T-cell (primary cell): Measurements from ENCODE around the gene PSAP. TPM values are rescaled to one million over a fixed set of nuclear protein-coding genes. Genes with fewer than 3 reads are reported as not detected.

ENCODE experiments used
- ATAC-seq, 4 experiments: fragments of 200-7000 bp in 3 of 4; fragments of 150-1000 bp in 1 of 4; cut with Tn5 transposase; replicated peaks in 1 of 4; 1 replicate in 3 of 4; 2 replicates in 1 of 4; pipeline ENCODE4 v1.10.0; 2021; ENCODE audit warnings: moderate library complexity in 3 of 4, mild to moderate bottlenecking in 2 of 4, moderate number of reproducible peaks in 1 of 4
- CTCF ChIA-PET, 2 donors: fragments of 300-600 bp; sonication (Branson Sonifier 250); formaldehyde crosslinking; loops; one replicate each; lab custom pipeline; 2022; ENCODE audit warnings: antibody characterized with exemption in 2 of 2; lab: Charles Lee
- POLR2A ChIA-PET, 2 donors: fragments of 300-600 bp; sonication (Branson Sonifier 250); formaldehyde crosslinking; loops; one replicate each; lab custom pipeline; 2022; ENCODE audit warnings: antibody characterized with exemption in 2 of 2; lab: Charles Lee
- DNase-seq, 35 experiments: peaks; one replicate each; pipeline versions ENCODE4 v3.0.0 to v3.0.0-alpha.2; 2013 to 2023
- H3K27ac ChIP-seq: one replicate; pipeline ENCODE4 v1.5.1; 2013; ENCODE audit warnings: low read length
- H3K27me3 ChIP-seq, 2 experiments: replicated peaks in 1 of 2; 1 replicate in 1 of 2; 2 replicates in 1 of 2; pipeline versions ENCODE4 v1.6.1 to v1.7.0; 2013; ENCODE audit warnings: low read length in 1 of 2, mixed read lengths in 1 of 2; ENCODE audit not compliant: control insufficient read depth in 2 of 2, insufficient read depth in 2 of 2; ENCODE audit errors: extremely low read depth in 1 of 2
- H3K36me3 ChIP-seq, 2 donors: 1 replicate in 1 of 2; 2 replicates in 1 of 2; pipeline versions ENCODE4 v1.6.1 to v1.7.0; 2013; ENCODE audit warnings: low read length in 1 of 2; ENCODE audit not compliant: control insufficient read depth in 2 of 2, insufficient read depth in 1 of 2; ENCODE audit errors: extremely low read depth in 1 of 2
- H3K4me1 ChIP-seq, 2 experiments: 1 replicate in 1 of 2; 2 replicates in 1 of 2; pipeline versions ENCODE4 v1.6.1 to v1.7.0; 2013; ENCODE audit warnings: low read length in 2 of 2, mixed read lengths in 1 of 2; ENCODE audit not compliant: insufficient read depth in 2 of 2, control insufficient read depth in 1 of 2; ENCODE audit errors: extremely low read depth in 1 of 2
- H3K4me3 ChIP-seq, 2 donors: 1 replicate in 1 of 2; 2 replicates in 1 of 2; pipeline versions ENCODE4 v1.5.1 to v1.7.0; 2013; ENCODE audit warnings: mild to moderate bottlenecking in 2 of 2, low read length in 1 of 2, moderate library complexity in 1 of 2; ENCODE audit not compliant: control insufficient read depth in 1 of 2; ENCODE audit errors: extremely low read depth in 1 of 2
- H3K9me3 ChIP-seq: 2 replicates; pipeline ENCODE4 v1.7.0; 2013
- H3K27ac Mint-ChIP-seq, 2 donors: one replicate each; pipeline ENCODE4 v1.8.0; 2020 to 2021; ENCODE audit warnings: mild to moderate bottlenecking in 2 of 2, mixed read lengths in 2 of 2
- H3K27me3 Mint-ChIP-seq, 2 donors: one replicate each; pipeline ENCODE4 v1.8.0; 2021 to 2022; ENCODE audit warnings: mixed read lengths in 2 of 2
- H3K36me3 Mint-ChIP-seq: one replicate; pipeline ENCODE4 v1.8.0; 2021; ENCODE audit warnings: mixed read lengths
- H3K4me1 Mint-ChIP-seq, 3 donors: one replicate each; pipeline ENCODE4 v1.8.0; 2020 to 2022; ENCODE audit warnings: mixed read lengths in 3 of 3, mild to moderate bottlenecking in 1 of 3
- H3K4me3 Mint-ChIP-seq, 3 donors: one replicate each; pipeline ENCODE4 v1.8.0; 2020 to 2022; ENCODE audit warnings: mild to moderate bottlenecking in 3 of 3, mixed read lengths in 3 of 3, moderate library complexity in 3 of 3
- H3K9me3 Mint-ChIP-seq, 3 donors: one replicate each; pipeline ENCODE4 v1.8.0; 2020 to 2022; ENCODE audit warnings: mixed read lengths in 3 of 3
- WGBS: methylation state at CpG from one replicate; pipeline ENCODE4 v1.1.5; 2013; ENCODE audit warnings: missing lambda C conversion rate; ENCODE audit not compliant: insufficient coverage; 5-methylcytosine and 5-hydroxymethylcytosine counted together
- total RNA-seq, 35 experiments: library from RNA in 6 of 35; stranded (reverse) in 6 of 35; fragments of 120-200 nt in 1 of 35; gene quantifications; one replicate each; pipeline versions ENCODE4 v1.2.1 to v1.2.4 and lab custom pipeline; 2013 to 2026

The PSAP gene
- total RNA-seq, 5 donors from 2014 or later (not counting 1 experiment from before 2014, with no cell fraction given), result 155 to 208 (median 190) TPM

- DNase-seq, result no peak
- H3K27ac ChIP-seq, result no peak overlapping the region
- ChIA-PET POLR2A (no interaction called here), CTCF (no interaction called here)
- Mint-ChIP-seq H3K9me3 (no peaks in the 10 kb centered on the region), H3K27ac (no peak overlapping the region), H3K36me3 (no peaks in the 10 kb centered on the region), H3K4me1 (no peaks in the 10 kb centered on the region), H3K27me3 (no peaks in the 10 kb centered on the region), H3K4me3 (no peak overlapping the region)
- H3K9me3 ChIP-seq, result no peaks in the 10 kb centered on the region
- H3K27me3 ChIP-seq, result peaks cover 0 to 3% of the 10 kb centered on the region in 2 experiments
- 88% methylated on average over 17 of the region's 25 CpGs for WGBS
- H3K4me1 ChIP-seq, result peaks cover 0 to 7% of the 10 kb centered on the region in 2 experiments
- no peak overlapping the region for H3K4me3 ChIP-seq
- ATAC-seq, result no peak
- peaks cover 0 to 4% of the 10 kb centered on the region in 2 donors for H3K36me3 ChIP-seq
Observed at GRCh38 chr10:71809628-71810027, 41.4 kb downstream of the PSAP start.

- no peak for ATAC-seq
- H3K9me3 ChIP-seq, result no peaks in the 10 kb centered on the region
- DNase-seq, result no peak
- Mint-ChIP-seq H3K27ac (no peak overlapping the region), H3K9me3 (no peaks in the 10 kb centered on the region), H3K4me3 (no peak overlapping the region), H3K4me1 (no peaks in the 10 kb centered on the region), H3K27me3 (no peaks in the 10 kb centered on the region), H3K36me3 (no peaks in the 10 kb centered on the region)
- peaks cover 0 to 7% of the 10 kb centered on the region in 2 experiments for H3K4me1 ChIP-seq
- H3K36me3 ChIP-seq, result peaks cover 0 to 4% of the 10 kb centered on the region in 2 donors
- peaks cover 0 to 3% of the 10 kb centered on the region in 2 experiments for H3K27me3 ChIP-seq
- no peak overlapping the region for H3K4me3 ChIP-seq
- ChIA-PET CTCF (interaction anchor here in 1 of 2 donors (0.5 to 0.6 kb wide), 2 partner anchors 110 to 148 kb away, joined by 3 to 6 read pairs; no protein-coding TSS in a partner anchor), POLR2A (no interaction called here)
- no peak overlapping the region for H3K27ac ChIP-seq
- WGBS, result 86% methylated on average over 17 of the region's 21 CpGs
Observed at GRCh38 chr10:71807557-71808510, 43.2 kb downstream of the PSAP start.

GRCh38 chr10:71806704-71807556 is 44.1 kb downstream of the PSAP start:
- Mint-ChIP-seq H3K9me3 (no peaks in the 10 kb centered on the region), H3K27ac (no peak overlapping the region), H3K27me3 (no peaks in the 10 kb centered on the region), H3K4me1 (no peaks in the 10 kb centered on the region), H3K36me3 (no peaks in the 10 kb centered on the region), H3K4me3 (no peak overlapping the region)
- H3K27me3 ChIP-seq, result peaks cover 0 to 3% of the 10 kb centered on the region in 2 experiments
- peaks cover 0 to 4% of the 10 kb centered on the region in 2 donors for H3K36me3 ChIP-seq
- 89% methylated on average over 14 of the region's 23 CpGs for WGBS
- ATAC-seq (no peak), DNase-seq (no peak)
- no peak overlapping the region for H3K27ac ChIP-seq
- peaks cover 0 to 3% of the 10 kb centered on the region in 2 experiments for H3K4me1 ChIP-seq
- ChIA-PET POLR2A (no interaction called here), CTCF (interaction anchor here in 1 of 2 donors (0.5 to 0.7 kb wide), 2 partner anchors 93 to 1092 kb away, joined by 3 to 4 read pairs; no protein-coding TSS in a partner anchor)
- H3K9me3 ChIP-seq, result no peaks in the 10 kb centered on the region
- H3K4me3 ChIP-seq, result no peak overlapping the region

GRCh38 chr10:71805776-71806703 is 45.0 kb downstream of the PSAP start:
- peak in 3 of 4 experiments; percentile 23 to 47 (median 27) for ATAC-seq
- peaks cover 0 to 3% of the 10 kb centered on the region in 2 experiments for H3K27me3 ChIP-seq
- ChIA-PET CTCF (interaction anchor here in 1 of 2 donors (0.5 to 1.1 kb wide), 4 partner anchors 22 to 1091 kb away, joined by 3 to 4 read pairs (median 4); no protein-coding TSS in a partner anchor), POLR2A (interaction anchor here in 1 of 2 donors (0.6 kb wide), 1 partner anchor 779 kb away, joined by 3 read pairs; no protein-coding TSS in a partner anchor)
- no peaks in the 10 kb centered on the region for H3K4me1 ChIP-seq
- no peaks in the 10 kb centered on the region for H3K4me1 Mint-ChIP-seq
- DNase-seq, result no peak
- WGBS, result 80% methylated on average over 38 of the region's 41 CpGs
- H3K9me3 ChIP-seq, result no peaks in the 10 kb centered on the region
- H3K36me3 Mint-ChIP-seq, result peaks cover 4% of the 10 kb centered on the region
- no peak overlapping the region for H3K27ac Mint-ChIP-seq
- H3K4me3 ChIP-seq, result no peak overlapping the region
- H3K27ac ChIP-seq, result no peak overlapping the region
- no peaks in the 10 kb centered on the region for H3K27me3 Mint-ChIP-seq
- peaks cover 0 to 4% of the 10 kb centered on the region in 2 donors for H3K36me3 ChIP-seq
- no peak overlapping the region for H3K4me3 Mint-ChIP-seq
- no peaks in the 10 kb centered on the region for H3K9me3 Mint-ChIP-seq

- peaks cover 4% of the 10 kb centered on the region for H3K36me3 Mint-ChIP-seq
- Histone ChIP-seq H3K36me3 (no peaks in the 10 kb centered on the region), H3K27me3 (no peaks in the 10 kb centered on the region), H3K4me3 (no peak overlapping the region), H3K9me3 (no peaks in the 10 kb centered on the region), H3K27ac (no peak overlapping the region), H3K4me1 (no peaks in the 10 kb centered on the region)
- no peaks in the 10 kb centered on the region for H3K4me1 Mint-ChIP-seq
- no peaks in the 10 kb centered on the region for H3K27me3 Mint-ChIP-seq
- POLR2A ChIA-PET, result interaction anchor here in 1 of 2 donors (0.7 kb wide), 1 partner anchor 1419 kb away, joined by 8 read pairs; no protein-coding TSS in a partner anchor
- no peak for ATAC-seq
- H3K9me3 Mint-ChIP-seq, result no peaks in the 10 kb centered on the region
- H3K27ac Mint-ChIP-seq, result peak overlapping the region in 1 of 2 donors; percentile 54
- H3K4me3 Mint-ChIP-seq, result no peak overlapping the region
- no peak for DNase-seq
- CTCF ChIA-PET, result no interaction called here
- WGBS, result 39% methylated on average over 2 of the region's 4 CpGs
Observed at GRCh38 chr10:71804077-71804476, 47.0 kb downstream of the PSAP start.
